ENCODE results near the gene CADPS2. TPM values are rescaled to one million over a fixed set of nuclear protein-coding genes. Genes with fewer than 3 reads are reported as not detected.

Gene CADPS2
- total RNA-seq, 6 donors from 2014 or later = 33.3 to 74.7 (median 45.7) TPM

DNA sequence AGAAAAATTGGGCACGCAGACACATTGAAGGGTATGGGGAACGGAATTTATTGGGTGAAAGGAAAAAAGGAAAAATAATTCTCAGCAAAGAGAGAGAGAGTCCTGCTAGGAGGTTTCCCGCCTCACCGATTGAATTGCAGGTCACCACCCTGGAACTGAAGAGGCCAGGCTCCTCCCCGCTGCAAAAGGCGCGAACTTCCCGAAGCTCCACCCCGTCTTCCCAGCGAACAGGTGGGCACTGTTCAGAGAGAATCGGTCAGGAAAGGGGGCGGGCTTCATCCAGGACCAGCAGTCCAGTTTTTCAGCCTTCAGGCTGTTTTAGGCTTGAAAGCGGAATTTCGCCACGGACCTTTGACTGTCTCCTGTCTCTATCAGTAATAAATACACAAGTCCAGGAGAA lies 27.3 kb upstream of the CADPS2 start:
- WGBS, 2 donors = 90 to 94% methylated on average over 15 of the region's 15 CpGs

DNA sequence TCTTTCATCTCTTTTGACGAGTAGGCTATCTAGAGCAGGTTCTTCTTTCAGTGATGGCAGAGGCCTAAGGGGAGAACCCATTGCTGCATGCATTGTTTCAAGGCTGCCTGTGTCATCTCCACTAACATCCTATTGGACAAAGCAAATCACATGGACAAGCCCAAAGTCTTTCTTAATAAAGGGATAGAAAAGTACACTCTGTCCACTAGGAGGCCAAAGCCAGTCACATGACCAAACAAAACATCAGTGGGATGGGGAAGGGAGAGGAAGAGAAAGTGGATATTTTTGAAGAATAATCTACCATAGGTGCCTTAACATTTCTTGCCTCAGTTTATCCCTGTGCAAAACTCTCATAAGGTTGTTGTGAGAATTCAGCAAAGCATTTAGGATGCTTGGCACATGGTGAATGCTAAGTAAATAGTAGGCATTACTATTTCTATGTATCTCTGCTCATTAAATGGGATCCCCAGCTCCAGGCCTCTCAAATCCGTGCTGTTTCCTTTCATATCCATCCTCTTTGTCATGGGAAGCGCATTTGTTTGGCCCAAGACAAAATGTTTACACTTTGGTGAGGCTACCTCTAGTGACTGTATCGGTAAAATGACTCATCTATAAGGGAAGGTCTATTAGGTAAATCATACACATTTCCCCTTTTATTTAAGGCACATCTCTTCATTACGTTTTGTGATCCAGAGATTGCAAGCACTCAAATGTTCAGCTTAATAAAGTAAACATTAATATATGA lies 16.7 kb upstream of the CADPS2 start:
- Histone ChIP-seq H3K36me3 (no peaks in the 10 kb centered on the region), H3K27ac (no peak overlapping the region), H3K9me3 (no peaks in the 10 kb centered on the region), H3K27me3 (no peaks in the 10 kb centered on the region), H3K4me3 (no peak overlapping the region), H3K4me1 (peaks cover 0 to 4% (median 1%) of the 10 kb centered on the region in 4 donors)
- no peak for DNase-seq
- TF ChIP-seq POLR2A (IDR thresholded peaks at IDR 0.05) (no peak), EP300 (IDR thresholded peaks at IDR 0.05) (no peak), POLR2AphosphoS5 (IDR thresholded peaks at IDR 0.05) (no peak)
- TF ChIP-seq, protein P1, sequence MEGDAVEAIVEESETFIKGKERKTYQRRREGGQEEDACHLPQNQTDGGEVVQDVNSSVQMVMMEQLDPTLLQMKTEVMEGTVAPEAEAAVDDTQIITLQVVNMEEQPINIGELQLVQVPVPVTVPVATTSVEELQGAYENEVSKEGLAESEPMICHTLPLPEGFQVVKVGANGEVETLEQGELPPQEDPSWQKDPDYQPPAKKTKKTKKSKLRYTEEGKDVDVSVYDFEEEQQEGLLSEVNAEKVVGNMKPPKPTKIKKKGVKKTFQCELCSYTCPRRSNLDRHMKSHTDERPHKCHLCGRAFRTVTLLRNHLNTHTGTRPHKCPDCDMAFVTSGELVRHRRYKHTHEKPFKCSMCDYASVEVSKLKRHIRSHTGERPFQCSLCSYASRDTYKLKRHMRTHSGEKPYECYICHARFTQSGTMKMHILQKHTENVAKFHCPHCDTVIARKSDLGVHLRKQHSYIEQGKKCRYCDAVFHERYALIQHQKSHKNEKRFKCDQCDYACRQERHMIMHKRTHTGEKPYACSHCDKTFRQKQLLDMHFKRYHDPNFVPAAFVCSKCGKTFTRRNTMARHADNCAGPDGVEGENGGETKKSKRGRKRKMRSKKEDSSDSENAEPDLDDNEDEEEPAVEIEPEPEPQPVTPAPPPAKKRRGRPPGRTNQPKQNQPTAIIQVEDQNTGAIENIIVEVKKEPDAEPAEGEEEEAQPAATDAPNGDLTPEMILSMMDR (IDR thresholded peaks at IDR 0.05) = peak in 1 of 6 experiments; percentile 21
- ATAC-seq (ENCODE audit: low FRiP score in 2 of 2) = no peak
- 72 to 74% methylated on average over 5 of the region's 5 CpGs for WGBS, 2 donors

More for the DNA sequence above, 27.3 kb upstream of the CADPS2 start:
- H3K4me1 ChIP-seq = peaks cover 0 to 2% (median 0%) of the 10 kb centered on the region in 4 donors
- H3K27me3 ChIP-seq = no peaks in the 10 kb centered on the region
- DNase-seq (peak in 1 of 2 donors; percentile 1), ATAC-seq (ENCODE audit: low FRiP score in 2 of 2) (no peak)
- no peaks in the 10 kb centered on the region for H3K36me3 ChIP-seq
- no peak overlapping the region for H3K27ac ChIP-seq
- no peaks in the 10 kb centered on the region for H3K9me3 ChIP-seq
- H3K4me3 ChIP-seq = no peak overlapping the region
- no peak for TF ChIP-seq POLR2A (IDR thresholded peaks at IDR 0.05)
- no peak for TF ChIP-seq EP300 (IDR thresholded peaks at IDR 0.05)
- TF ChIP-seq, protein P1 (IDR thresholded peaks at IDR 0.05) = no peak
- no peak for TF ChIP-seq POLR2AphosphoS5 (IDR thresholded peaks at IDR 0.05)

DNA sequence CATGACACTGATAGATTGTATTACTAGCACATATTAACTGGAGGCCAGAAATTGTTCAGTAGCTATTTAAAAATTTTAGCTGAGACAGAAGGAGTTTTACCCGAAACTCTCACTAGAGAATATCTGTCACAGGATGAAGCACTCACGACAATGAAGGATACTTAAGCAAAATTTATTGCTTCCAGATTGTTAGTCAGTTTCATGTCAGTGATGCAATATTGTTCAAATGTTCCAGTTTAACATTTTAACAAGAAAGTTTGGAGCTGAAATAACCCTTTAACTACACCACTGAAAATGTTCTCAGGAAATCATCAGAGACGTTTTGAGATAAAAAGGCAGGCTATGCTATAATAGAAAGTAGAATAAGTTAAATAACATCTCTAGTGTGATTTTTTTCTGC lies 15.0 kb upstream of the CADPS2 start:
- Histone ChIP-seq H3K36me3 (no peaks in the 10 kb centered on the region), H3K27ac (no peak overlapping the region), H3K9me3 (no peaks in the 10 kb centered on the region), H3K27me3 (no peaks in the 10 kb centered on the region), H3K4me1 (peaks cover 0 to 4% (median 1%) of the 10 kb centered on the region in 4 donors), H3K4me3 (no peak overlapping the region)
- ATAC-seq (ENCODE audit: low FRiP score in 2 of 2) (peak in 1 of 2 donors; percentile 12), DNase-seq (no peak)
- TF ChIP-seq POLR2A (IDR thresholded peaks at IDR 0.05) (no peak), POLR2AphosphoS5 (IDR thresholded peaks at IDR 0.05) (no peak), EP300 (IDR thresholded peaks at IDR 0.05) (no peak)
- TF ChIP-seq, protein P1 (IDR thresholded peaks at IDR 0.05) = no peak
- WGBS, 2 donors = 45 to 46% methylated on average over 3 of the region's 3 CpGs

DNA sequence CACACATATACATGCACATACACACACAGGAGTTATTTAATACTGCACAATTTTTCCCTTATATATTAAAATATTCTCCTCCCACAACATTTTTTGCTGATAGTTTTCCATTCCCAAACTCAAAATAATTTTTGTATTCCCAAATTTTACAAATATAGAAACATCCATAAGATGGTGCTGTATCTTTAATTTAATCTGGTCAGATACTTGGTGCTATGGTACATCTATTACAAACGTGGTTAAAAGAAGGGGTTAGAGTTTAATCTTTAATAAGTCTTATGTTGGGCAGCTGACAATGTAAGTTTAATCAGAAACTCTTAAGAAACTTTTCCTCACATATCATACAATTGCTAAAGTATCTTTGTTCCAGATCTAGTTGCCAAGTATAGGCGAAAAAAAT lies 10.2 kb upstream of the CADPS2 start:
- TF ChIP-seq POLR2AphosphoS5 (IDR thresholded peaks at IDR 0.05) = no peak
- no peak for TF ChIP-seq EP300 (IDR thresholded peaks at IDR 0.05)
- TF ChIP-seq, protein P1 (IDR thresholded peaks at IDR 0.05) = no peak
- no peak for TF ChIP-seq POLR2A (IDR thresholded peaks at IDR 0.05)
- H3K4me1 ChIP-seq = peaks cover 0 to 2% (median 0%) of the 10 kb centered on the region in 4 donors
- no peak overlapping the region for H3K27ac ChIP-seq
- DNase-seq (no peak), ATAC-seq (ENCODE audit: low FRiP score in 2 of 2) (no peak)
- no peak overlapping the region for H3K4me3 ChIP-seq
- 46 to 57% methylated on average over 2 of the region's 2 CpGs for WGBS, 2 donors
- no peaks in the 10 kb centered on the region for H3K27me3 ChIP-seq
- H3K36me3 ChIP-seq = no peaks in the 10 kb centered on the region
- no peaks in the 10 kb centered on the region for H3K9me3 ChIP-seq

DNA sequence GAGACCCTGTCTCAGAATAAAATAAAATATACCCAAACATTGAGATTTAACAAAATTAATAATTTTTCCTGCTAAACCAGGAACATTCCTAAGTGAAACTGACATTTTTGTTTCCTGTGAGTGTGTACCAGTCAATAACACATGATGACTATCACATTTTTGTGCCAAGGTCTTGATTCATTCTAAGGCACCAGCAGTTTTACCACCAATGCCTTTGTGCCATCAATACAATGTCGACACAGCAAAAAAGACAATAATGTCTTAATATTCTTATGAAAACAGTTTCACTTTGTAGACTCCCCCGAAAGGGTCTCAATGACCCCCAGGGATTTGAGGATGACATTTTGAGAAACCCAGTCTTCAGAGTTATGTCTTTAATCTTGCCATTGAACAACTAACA lies 7.2 kb upstream of the CADPS2 start:
- no peak for ATAC-seq (ENCODE audit: low FRiP score in 2 of 2)
- Histone ChIP-seq H3K27me3 (no peaks in the 10 kb centered on the region), H3K27ac (no peak overlapping the region), H3K4me1 (no peaks in the 10 kb centered on the region), H3K4me3 (no peak overlapping the region), H3K9me3 (no peaks in the 10 kb centered on the region), H3K36me3 (no peaks in the 10 kb centered on the region)
- TF ChIP-seq, protein P1 (IDR thresholded peaks at IDR 0.05) = no peak
- TF ChIP-seq EP300 (IDR thresholded peaks at IDR 0.05) (no peak), POLR2A (IDR thresholded peaks at IDR 0.05) (no peak), POLR2AphosphoS5 (IDR thresholded peaks at IDR 0.05) (no peak)
- no peak for DNase-seq
- 74 to 87% methylated on average over 2 of the region's 2 CpGs for WGBS, 2 donors
